Neural cell (in vitro differentiated cells): Measurements from ENCODE around the gene FCN1. TPM values are rescaled to one million over a fixed set of nuclear protein-coding genes. Genes with fewer than 3 reads are reported as not detected.

ENCODE experiments used
- H2AFZ ChIP-seq: fragments of 200-600, 300-800 bp; sonication (generic), shearing (Covaris generic); 2 replicates; pipeline ENCODE4 v1.6.0; 2014; ENCODE audit warnings: low read depth, mild to moderate bottlenecking, antibody characterized with exemption, low read length, moderate library complexity
- H3F3A ChIP-seq: fragments of 200-600 bp; shearing (Covaris generic); 2 replicates; pipeline ENCODE4 v1.6.1; 2016; ENCODE audit warnings: mild to moderate bottlenecking, moderate library complexity, mixed read lengths, antibody characterized with exemption, low read length; ENCODE audit not compliant: insufficient read depth, poor library complexity, severe bottlenecking
- H3K27ac ChIP-seq: fragments of 200-600, 300-800 bp; sonication (generic), shearing (Covaris generic); 2 replicates; pipeline ENCODE4 v1.5.1; 2014; ENCODE audit warnings: mild to moderate bottlenecking, low read length, moderate library complexity
- H3K27me3 ChIP-seq: fragments of 300-800, 200-600 bp; sonication (generic), shearing (Covaris generic); 2 replicates; pipeline ENCODE4 v1.6.0; 2014; ENCODE audit warnings: mild to moderate bottlenecking, low read depth, low read length, moderate library complexity; ENCODE audit not compliant: insufficient read depth
- H3K36me3 ChIP-seq: fragments of 300-800, 200-600 bp; sonication (generic), shearing (Covaris generic); 2 replicates; pipeline ENCODE4 v1.5.1; 2014; ENCODE audit warnings: mild to moderate bottlenecking, antibody characterized with exemption, low read length, moderate library complexity; ENCODE audit not compliant: insufficient read depth
- H3K4me2 ChIP-seq: fragments of 300-800, 200-600 bp; sonication (generic), shearing (Covaris generic); 2 replicates; pipeline ENCODE4 v1.6.0; 2014; ENCODE audit warnings: mild to moderate bottlenecking, low read length
- H3K4me3 ChIP-seq: fragments of 300-800, 200-600 bp; sonication (generic), shearing (Covaris generic); 2 replicates; pipeline ENCODE4 v1.5.1; 2014; ENCODE audit warnings: mild to moderate bottlenecking, low read length, moderate library complexity
- H3K79me2 ChIP-seq: fragments of 200-600 bp; shearing (Covaris generic); replicated peaks from 2 replicates; pipeline ENCODE4 v1.6.0; 2014; ENCODE audit warnings: mild to moderate bottlenecking, low read length, moderate library complexity; ENCODE audit not compliant: insufficient read depth
- H3K9ac ChIP-seq: fragments of 300-800, 200-600 bp; sonication (generic), shearing (Covaris generic); 2 replicates; pipeline ENCODE4 v1.6.1; 2016; ENCODE audit warnings: mild to moderate bottlenecking, low read length, mixed read lengths
- H3K9me2 ChIP-seq: fragments of 200-600 bp; shearing (Covaris generic); 2 replicates; pipeline ENCODE4 v1.6.1; 2016; ENCODE audit warnings: mild to moderate bottlenecking, low read length, mixed read lengths; ENCODE audit not compliant: insufficient read depth
- H3K9me3 ChIP-seq: fragments of 200-600, 300-800 bp; sonication (generic), shearing (Covaris generic); 2 replicates; pipeline ENCODE4 v1.6.1; 2016; ENCODE audit warnings: mild to moderate bottlenecking, mixed run types, low read length, moderate library complexity, mixed read lengths
- H4K20me1 ChIP-seq: fragments of 200-600 bp; shearing (Covaris generic); 2 replicates; pipeline ENCODE4 v1.6.1; 2016; ENCODE audit warnings: mild to moderate bottlenecking, mixed run types; ENCODE audit not compliant: insufficient read depth
- EP300 ChIP-seq: fragments of 450-650 bp; conservative IDR thresholded peaks from 2 replicates; pipeline ENCODE4 v1.6.1; 2014; ENCODE audit warnings: antibody characterized with exemption, mild to moderate bottlenecking, moderate library complexity; ENCODE audit not compliant: poor library complexity, severe bottlenecking
- EZH2 ChIP-seq: fragments of 200-600, 300-800 bp; shearing (Covaris generic), sonication (generic); IDR thresholded peaks from 2 replicates; pipeline ENCODE4 v1.6.1; 2014; ENCODE audit warnings: antibody characterized with exemption, low read length, borderline replicate concordance, mild to moderate bottlenecking; ENCODE audit not compliant: insufficient read depth, poor library complexity, severe bottlenecking
- MXI1 ChIP-seq: fragments of 450-650 bp; conservative IDR thresholded peaks from 2 replicates; pipeline ENCODE4 v1.6.1; 2014; ENCODE audit warnings: antibody characterized with exemption, mild to moderate bottlenecking; ENCODE audit not compliant: poor library complexity, severe bottlenecking
- POLR2AphosphoS5 ChIP-seq: IDR thresholded peaks from 2 replicates; pipeline ENCODE4 v1.6.1; 2012
- RAD21 ChIP-seq: fragments of 450-650 bp; conservative IDR thresholded peaks from 2 replicates; pipeline ENCODE4 v1.6.1; 2014; ENCODE audit warnings: antibody characterized with exemption, mild to moderate bottlenecking, moderate library complexity
- SMC3 ChIP-seq: fragments of 450-650 bp; conservative IDR thresholded peaks from 2 replicates; pipeline ENCODE4 v1.6.1; 2014; ENCODE audit warnings: antibody characterized with exemption, mild to moderate bottlenecking, moderate library complexity; ENCODE audit not compliant: poor library complexity
- TAF1 ChIP-seq: IDR thresholded peaks from 2 replicates; pipeline ENCODE4 v1.6.1; 2012; ENCODE audit warnings: low read depth
- polyA plus RNA-seq: library from polyadenylated mRNA; depleted of rRNA; stranded (reverse); fragments of >200 nt; gene quantifications from 2 replicates; pipeline ENCODE4 v1.2.3, GENCODE V29; 2014
- TF ChIP-seq, protein P1 (sequence below): IDR thresholded peaks from 2 replicates; pipeline ENCODE4 v1.6.1; 2012; ENCODE audit warnings: borderline replicate concordance
- TF ChIP-seq, protein P2 (sequence below): fragments of 450-650 bp; IDR thresholded peaks from 2 replicates; pipeline ENCODE4 v1.5.1; 2014; ENCODE audit warnings: antibody characterized with exemption, mild to moderate bottlenecking, moderate library complexity; ENCODE audit not compliant: poor library complexity, severe bottlenecking

FCN1 gene
- polyA plus RNA-seq, 1 donor from 2014 or later: not detected

DNA sequence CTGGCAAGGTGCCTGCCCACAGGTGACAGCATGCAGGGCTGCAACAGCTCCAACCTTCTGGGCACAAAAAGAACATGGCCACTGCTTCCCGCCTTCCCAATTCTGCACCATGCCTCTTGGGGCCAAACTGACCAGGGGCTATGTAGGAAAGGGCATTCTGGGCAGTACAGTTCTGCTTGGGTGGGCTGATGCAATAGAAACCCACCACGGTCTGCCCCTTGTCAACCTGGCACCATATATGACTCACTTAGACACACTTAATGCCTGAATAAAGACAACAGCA, 40.2 kb upstream of the FCN1 start:
- Histone ChIP-seq H3K9me2 (no peaks in the 10 kb centered on the region), H2AFZ (no peak overlapping the region), H3K9me3 (no peaks in the 10 kb centered on the region), H3K36me3 (no peaks in the 10 kb centered on the region), H4K20me1 (no peaks in the 10 kb centered on the region), H3K79me2 (no peaks in the 10 kb centered on the region), H3K9ac (no peak overlapping the region), H3K27ac (no peak overlapping the region), H3K4me2 (no peak overlapping the region), H3F3A (no peaks in the 10 kb centered on the region), H3K27me3 (no peaks in the 10 kb centered on the region), H3K4me3 (no peak overlapping the region)
- TF ChIP-seq, protein P1, sequence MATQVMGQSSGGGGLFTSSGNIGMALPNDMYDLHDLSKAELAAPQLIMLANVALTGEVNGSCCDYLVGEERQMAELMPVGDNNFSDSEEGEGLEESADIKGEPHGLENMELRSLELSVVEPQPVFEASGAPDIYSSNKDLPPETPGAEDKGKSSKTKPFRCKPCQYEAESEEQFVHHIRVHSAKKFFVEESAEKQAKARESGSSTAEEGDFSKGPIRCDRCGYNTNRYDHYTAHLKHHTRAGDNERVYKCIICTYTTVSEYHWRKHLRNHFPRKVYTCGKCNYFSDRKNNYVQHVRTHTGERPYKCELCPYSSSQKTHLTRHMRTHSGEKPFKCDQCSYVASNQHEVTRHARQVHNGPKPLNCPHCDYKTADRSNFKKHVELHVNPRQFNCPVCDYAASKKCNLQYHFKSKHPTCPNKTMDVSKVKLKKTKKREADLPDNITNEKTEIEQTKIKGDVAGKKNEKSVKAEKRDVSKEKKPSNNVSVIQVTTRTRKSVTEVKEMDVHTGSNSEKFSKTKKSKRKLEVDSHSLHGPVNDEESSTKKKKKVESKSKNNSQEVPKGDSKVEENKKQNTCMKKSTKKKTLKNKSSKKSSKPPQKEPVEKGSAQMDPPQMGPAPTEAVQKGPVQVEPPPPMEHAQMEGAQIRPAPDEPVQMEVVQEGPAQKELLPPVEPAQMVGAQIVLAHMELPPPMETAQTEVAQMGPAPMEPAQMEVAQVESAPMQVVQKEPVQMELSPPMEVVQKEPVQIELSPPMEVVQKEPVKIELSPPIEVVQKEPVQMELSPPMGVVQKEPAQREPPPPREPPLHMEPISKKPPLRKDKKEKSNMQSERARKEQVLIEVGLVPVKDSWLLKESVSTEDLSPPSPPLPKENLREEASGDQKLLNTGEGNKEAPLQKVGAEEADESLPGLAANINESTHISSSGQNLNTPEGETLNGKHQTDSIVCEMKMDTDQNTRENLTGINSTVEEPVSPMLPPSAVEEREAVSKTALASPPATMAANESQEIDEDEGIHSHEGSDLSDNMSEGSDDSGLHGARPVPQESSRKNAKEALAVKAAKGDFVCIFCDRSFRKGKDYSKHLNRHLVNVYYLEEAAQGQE: no peak
- TF ChIP-seq RAD21: no peak
- TF ChIP-seq TAF1: no peak
- TF ChIP-seq EZH2: no peak
- no peak for TF ChIP-seq MXI1
- no peak for TF ChIP-seq SMC3
- no peak for TF ChIP-seq POLR2AphosphoS5
- TF ChIP-seq EP300: no peak
- TF ChIP-seq, protein P2, sequence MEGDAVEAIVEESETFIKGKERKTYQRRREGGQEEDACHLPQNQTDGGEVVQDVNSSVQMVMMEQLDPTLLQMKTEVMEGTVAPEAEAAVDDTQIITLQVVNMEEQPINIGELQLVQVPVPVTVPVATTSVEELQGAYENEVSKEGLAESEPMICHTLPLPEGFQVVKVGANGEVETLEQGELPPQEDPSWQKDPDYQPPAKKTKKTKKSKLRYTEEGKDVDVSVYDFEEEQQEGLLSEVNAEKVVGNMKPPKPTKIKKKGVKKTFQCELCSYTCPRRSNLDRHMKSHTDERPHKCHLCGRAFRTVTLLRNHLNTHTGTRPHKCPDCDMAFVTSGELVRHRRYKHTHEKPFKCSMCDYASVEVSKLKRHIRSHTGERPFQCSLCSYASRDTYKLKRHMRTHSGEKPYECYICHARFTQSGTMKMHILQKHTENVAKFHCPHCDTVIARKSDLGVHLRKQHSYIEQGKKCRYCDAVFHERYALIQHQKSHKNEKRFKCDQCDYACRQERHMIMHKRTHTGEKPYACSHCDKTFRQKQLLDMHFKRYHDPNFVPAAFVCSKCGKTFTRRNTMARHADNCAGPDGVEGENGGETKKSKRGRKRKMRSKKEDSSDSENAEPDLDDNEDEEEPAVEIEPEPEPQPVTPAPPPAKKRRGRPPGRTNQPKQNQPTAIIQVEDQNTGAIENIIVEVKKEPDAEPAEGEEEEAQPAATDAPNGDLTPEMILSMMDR: no peak

DNA sequence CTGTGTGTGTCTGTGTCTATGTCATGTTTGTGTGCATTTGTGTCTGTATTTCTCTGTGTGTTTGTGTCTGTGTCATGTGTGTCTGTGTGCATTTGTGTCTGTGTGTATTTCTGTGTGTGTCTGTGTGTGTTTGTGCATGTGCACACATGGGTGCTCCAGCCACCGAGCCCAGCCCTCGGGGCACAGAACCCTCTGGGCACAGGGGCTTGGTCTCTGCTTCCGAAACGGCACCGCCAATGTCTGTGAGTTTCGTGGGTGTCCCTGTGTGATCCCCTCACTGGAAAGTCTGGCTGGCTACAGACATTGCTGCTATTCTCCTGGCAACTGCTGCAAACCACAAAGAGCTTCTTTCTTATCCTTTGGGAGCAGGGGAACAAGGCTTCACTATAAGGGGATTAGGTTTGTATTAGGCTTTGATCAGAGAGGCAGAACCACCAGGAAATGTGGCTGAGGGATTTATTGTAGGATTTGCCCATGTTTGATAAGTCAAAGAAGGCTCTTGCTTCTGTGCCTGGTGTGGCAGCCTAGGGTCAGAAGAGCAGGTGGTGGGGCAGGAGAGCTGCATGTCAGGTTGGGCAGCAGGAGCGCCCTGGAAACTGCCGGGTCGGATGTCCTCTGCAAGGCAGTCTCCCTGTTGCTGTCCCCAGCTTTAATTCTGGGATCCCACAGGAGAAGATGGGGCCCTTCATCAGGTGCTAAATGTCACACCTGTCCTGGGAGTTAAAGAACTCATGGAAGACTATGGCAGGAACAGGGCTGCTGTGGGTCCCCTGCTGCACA, 39.6 kb upstream of the FCN1 start:
- no peak overlapping the region for H3K9ac ChIP-seq

More for the DNA sequence above, 39.6 kb upstream of the FCN1 start:
- H3K27me3 ChIP-seq: no peaks in the 10 kb centered on the region
- H3F3A ChIP-seq: no peaks in the 10 kb centered on the region
- H3K4me3 ChIP-seq: no peak overlapping the region
- H3K9me2 ChIP-seq: no peaks in the 10 kb centered on the region
- no peaks in the 10 kb centered on the region for H3K9me3 ChIP-seq
- H2AFZ ChIP-seq: no peak overlapping the region
- no peak overlapping the region for H3K4me2 ChIP-seq
- no peaks in the 10 kb centered on the region for H3K79me2 ChIP-seq
- TF ChIP-seq, protein P2: no peak
- TF ChIP-seq TAF1 (no peak), RAD21 (no peak), EZH2 (no peak), EP300 (no peak), POLR2AphosphoS5 (no peak), MXI1 (no peak), SMC3 (no peak)
- TF ChIP-seq, protein P1: no peak
- H3K27ac ChIP-seq: no peak overlapping the region
- no peaks in the 10 kb centered on the region for H3K36me3 ChIP-seq
- H4K20me1 ChIP-seq: no peaks in the 10 kb centered on the region
